ENCODE measurements around the gene CTNNBL1. TPM values are rescaled to one million over a fixed set of nuclear protein-coding genes. Genes with fewer than 3 reads are reported as not detected.

CTNNBL1 gene
- total RNA-seq, 4 donors from 2014 or later: 25.5 to 38.4 (median 35.1) TPM

DNA sequence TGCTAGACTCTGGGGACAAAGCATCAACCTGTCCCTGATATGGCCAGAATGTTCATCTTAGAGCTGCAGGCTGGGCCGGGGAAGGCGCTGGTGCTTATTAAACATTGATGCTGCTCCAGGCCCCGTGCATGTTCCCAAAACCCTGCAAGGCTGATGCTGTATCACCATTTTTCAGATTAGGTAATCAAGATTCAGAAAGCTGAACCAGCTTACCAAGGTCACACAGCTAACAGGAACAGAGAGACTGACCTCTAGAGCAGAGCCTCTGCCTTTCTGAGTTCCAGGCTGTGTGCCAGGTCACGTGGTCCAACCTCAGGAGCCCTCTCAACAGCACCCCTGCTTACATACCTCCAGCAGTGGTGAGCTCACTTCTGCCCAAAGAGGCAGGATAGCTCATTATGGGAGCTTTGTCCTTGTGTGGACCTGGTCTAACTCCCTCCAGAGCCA is 193.0 kb downstream of the CTNNBL1 start:
- 80 to 83% methylated on average over 4 of the region's 4 CpGs for WGBS, 2 donors
- TF ChIP-seq POLR2A (IDR thresholded peaks at IDR 0.05) (no peak), EP300 (IDR thresholded peaks at IDR 0.05) (no peak)
- TF ChIP-seq, protein P1, sequence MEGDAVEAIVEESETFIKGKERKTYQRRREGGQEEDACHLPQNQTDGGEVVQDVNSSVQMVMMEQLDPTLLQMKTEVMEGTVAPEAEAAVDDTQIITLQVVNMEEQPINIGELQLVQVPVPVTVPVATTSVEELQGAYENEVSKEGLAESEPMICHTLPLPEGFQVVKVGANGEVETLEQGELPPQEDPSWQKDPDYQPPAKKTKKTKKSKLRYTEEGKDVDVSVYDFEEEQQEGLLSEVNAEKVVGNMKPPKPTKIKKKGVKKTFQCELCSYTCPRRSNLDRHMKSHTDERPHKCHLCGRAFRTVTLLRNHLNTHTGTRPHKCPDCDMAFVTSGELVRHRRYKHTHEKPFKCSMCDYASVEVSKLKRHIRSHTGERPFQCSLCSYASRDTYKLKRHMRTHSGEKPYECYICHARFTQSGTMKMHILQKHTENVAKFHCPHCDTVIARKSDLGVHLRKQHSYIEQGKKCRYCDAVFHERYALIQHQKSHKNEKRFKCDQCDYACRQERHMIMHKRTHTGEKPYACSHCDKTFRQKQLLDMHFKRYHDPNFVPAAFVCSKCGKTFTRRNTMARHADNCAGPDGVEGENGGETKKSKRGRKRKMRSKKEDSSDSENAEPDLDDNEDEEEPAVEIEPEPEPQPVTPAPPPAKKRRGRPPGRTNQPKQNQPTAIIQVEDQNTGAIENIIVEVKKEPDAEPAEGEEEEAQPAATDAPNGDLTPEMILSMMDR (IDR thresholded peaks at IDR 0.05): no peak
- Histone ChIP-seq H3K27ac (no peak overlapping the region), H3K27me3 (peaks cover 0 to 33% of the 10 kb centered on the region in 2 donors), H3K36me3 (no peaks in the 10 kb centered on the region), H3K9me3 (no peaks in the 10 kb centered on the region), H3K4me3 (no peak overlapping the region), H3K4me1 (no peaks in the 10 kb centered on the region)
- no peak for DNase-seq (ENCODE audit: low spot score in 2 of 2)

DNA sequence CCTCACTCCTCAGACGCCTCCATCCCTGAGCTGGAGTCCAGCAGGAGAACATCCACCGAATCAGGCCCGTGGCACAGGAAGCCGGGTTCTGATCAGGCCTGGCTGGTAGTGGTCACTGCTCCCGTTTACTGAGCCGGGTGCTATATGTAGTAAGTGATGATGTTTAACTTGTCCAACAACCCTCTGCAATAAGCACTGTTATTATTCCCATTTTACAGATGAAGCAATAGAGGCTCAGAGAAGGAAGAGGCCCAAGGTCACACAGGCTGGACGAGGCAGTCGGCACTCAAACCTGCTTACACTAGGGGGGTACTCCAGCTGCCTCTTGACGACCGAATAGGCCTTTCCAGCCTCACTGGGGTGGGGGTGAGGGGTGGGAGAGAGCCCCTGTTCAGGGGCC is 194.8 kb downstream of the CTNNBL1 start:
- peaks cover 0 to 24% of the 10 kb centered on the region in 2 donors for H3K27me3 ChIP-seq
- no peak overlapping the region for H3K27ac ChIP-seq
- no peak for DNase-seq (ENCODE audit: low spot score in 2 of 2)
- TF ChIP-seq, protein P1 (IDR thresholded peaks at IDR 0.05): no peak
- TF ChIP-seq POLR2A (IDR thresholded peaks at IDR 0.05) (no peak), EP300 (IDR thresholded peaks at IDR 0.05) (no peak)
- WGBS, 2 donors: 86 to 90% methylated on average over 4 to 10 of the region's 10 CpGs
- no peaks in the 10 kb centered on the region for H3K4me1 ChIP-seq
- H3K9me3 ChIP-seq: no peaks in the 10 kb centered on the region
- H3K4me3 ChIP-seq: no peak overlapping the region
- no peaks in the 10 kb centered on the region for H3K36me3 ChIP-seq

DNA sequence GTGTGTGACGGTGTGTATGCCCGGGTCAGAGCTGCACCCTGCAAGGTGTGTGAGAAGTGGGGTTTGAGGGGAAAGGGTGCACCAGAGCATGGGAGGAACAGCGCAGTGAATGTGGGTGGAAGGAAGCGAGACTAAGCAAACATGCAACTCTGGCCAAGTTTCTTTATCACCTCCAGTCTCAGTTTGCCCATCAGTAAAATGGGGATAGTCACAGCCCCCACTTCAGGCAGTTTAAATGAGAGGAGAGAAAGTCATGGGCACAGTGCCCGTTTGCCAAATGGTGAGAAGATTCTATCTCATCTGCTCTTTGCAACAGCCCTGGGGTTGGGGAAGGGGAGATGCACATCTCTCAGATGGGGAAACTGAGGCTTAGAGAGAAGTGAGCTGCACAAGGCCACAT is 196.3 kb downstream of the CTNNBL1 start:
- H3K4me3 ChIP-seq: no peak overlapping the region
- no peaks in the 10 kb centered on the region for H3K4me1 ChIP-seq
- H3K27ac ChIP-seq: no peak overlapping the region
- TF ChIP-seq EP300 (IDR thresholded peaks at IDR 0.05) (no peak), POLR2A (IDR thresholded peaks at IDR 0.05) (no peak)
- TF ChIP-seq, protein P1 (IDR thresholded peaks at IDR 0.05): no peak
- no peaks in the 10 kb centered on the region for H3K9me3 ChIP-seq
- WGBS, 2 donors: 84 to 87% methylated on average over 5 of the region's 5 CpGs
- no peak for DNase-seq (ENCODE audit: low spot score in 2 of 2)
- H3K27me3 ChIP-seq: peaks cover 0 to 14% of the 10 kb centered on the region in 2 donors
- H3K36me3 ChIP-seq: no peaks in the 10 kb centered on the region

DNA sequence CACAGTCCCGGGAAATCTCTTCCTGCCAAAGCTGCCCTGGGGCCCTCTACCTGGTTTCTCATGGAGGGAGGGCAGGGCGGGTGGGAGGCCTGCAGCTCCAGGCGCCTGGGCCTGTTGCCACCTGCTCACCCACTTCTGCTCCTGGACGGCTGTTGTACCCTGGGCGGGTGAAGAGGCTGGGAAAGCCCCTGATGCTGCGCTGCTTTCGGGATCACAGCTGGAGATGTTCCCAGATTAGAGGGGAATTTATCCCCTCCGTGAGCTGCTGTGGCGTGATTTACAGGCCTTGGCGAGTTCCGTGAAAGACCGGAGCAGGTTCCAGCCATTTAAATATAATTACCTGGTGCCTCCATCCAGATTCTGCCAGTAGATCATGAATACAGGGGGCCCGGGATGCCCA is 196.8 kb downstream of the CTNNBL1 start:
- DNase-seq (ENCODE audit: low spot score in 2 of 2): no peak
- TF ChIP-seq EP300 (IDR thresholded peaks at IDR 0.05) (no peak), POLR2A (IDR thresholded peaks at IDR 0.05) (no peak)
- TF ChIP-seq, protein P1 (IDR thresholded peaks at IDR 0.05): no peak

DNA sequence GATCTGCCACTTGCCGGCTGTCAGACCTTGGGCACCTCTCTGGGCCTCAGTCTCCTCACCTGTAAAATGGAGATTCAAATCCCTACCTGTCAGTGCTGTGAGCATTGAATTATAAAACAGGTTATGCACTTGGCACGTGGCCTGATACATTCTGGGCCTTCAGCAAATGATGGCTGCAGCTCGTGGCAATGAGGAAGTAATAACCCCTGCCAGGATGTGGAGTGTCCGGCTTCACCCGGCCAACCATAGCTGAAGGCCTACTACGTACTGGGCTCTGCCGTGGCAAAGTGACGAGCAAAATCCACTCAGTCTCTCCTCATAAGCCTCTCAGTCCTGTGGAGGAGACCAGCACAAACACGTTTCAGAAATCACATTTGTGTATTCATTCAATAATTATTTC is 198.2 kb downstream of the CTNNBL1 start:
- no peak overlapping the region for H3K4me3 ChIP-seq
- no peak overlapping the region for H3K27ac ChIP-seq
- H3K27me3 ChIP-seq: no peaks in the 10 kb centered on the region
- TF ChIP-seq POLR2A (IDR thresholded peaks at IDR 0.05) (no peak), EP300 (IDR thresholded peaks at IDR 0.05) (no peak)
- TF ChIP-seq, protein P1 (IDR thresholded peaks at IDR 0.05): no peak
- WGBS, 2 donors: 71 to 75% methylated on average over 9 of the region's 9 CpGs
- no peak for DNase-seq (ENCODE audit: low spot score in 2 of 2)
- no peaks in the 10 kb centered on the region for H3K36me3 ChIP-seq
- peaks cover 0 to 5% (median 2%) of the 10 kb centered on the region in 4 donors for H3K4me1 ChIP-seq
- no peaks in the 10 kb centered on the region for H3K9me3 ChIP-seq

More for the DNA sequence above, 196.8 kb downstream of the CTNNBL1 start:
- no peaks in the 10 kb centered on the region for H3K4me1 ChIP-seq
- WGBS, 2 donors: 78 to 81% methylated on average over 10 to 13 of the region's 13 CpGs
- H3K9me3 ChIP-seq: no peaks in the 10 kb centered on the region
- H3K27me3 ChIP-seq: peaks cover 0 to 10% of the 10 kb centered on the region in 2 donors
- H3K36me3 ChIP-seq: no peaks in the 10 kb centered on the region
- no peak overlapping the region for H3K4me3 ChIP-seq
- H3K27ac ChIP-seq: no peak overlapping the region
